IgD-negative memory B cell (primary cell): ENCODE results near the gene C11orf21. TPM values are rescaled to one million over a fixed set of nuclear protein-coding genes. Genes with fewer than 3 reads are reported as not detected.
A peak's percentile ranks its signal among the peaks of the same experiment; 100 is the strongest.

Experiments
- H3K27ac Mint-ChIP-seq, 3 donors: one replicate each; pipeline ENCODE4 v1.8.0; 2020 to 2022; ENCODE audit warnings: mild to moderate bottlenecking in 3 of 3, mixed read lengths in 3 of 3, moderate library complexity in 1 of 3
- H3K27me3 Mint-ChIP-seq: one replicate; pipeline ENCODE4 v1.8.0; 2021; ENCODE audit warnings: mixed read lengths
- H3K36me3 Mint-ChIP-seq: one replicate; pipeline ENCODE4 v1.8.0; 2020; ENCODE audit warnings: mild to moderate bottlenecking, mixed read lengths
- H3K4me1 Mint-ChIP-seq, 3 donors: one replicate each; pipeline ENCODE4 v1.8.0; 2020 to 2022; ENCODE audit warnings: mixed read lengths in 3 of 3, mild to moderate bottlenecking in 1 of 3
- H3K4me3 Mint-ChIP-seq, 4 donors: one replicate each; pipeline ENCODE4 v1.8.0; 2020 to 2022; ENCODE audit warnings: mild to moderate bottlenecking in 4 of 4, mixed read lengths in 4 of 4, moderate library complexity in 3 of 4
- H3K9me3 Mint-ChIP-seq, 3 donors: one replicate each; pipeline ENCODE4 v1.8.0; 2020 to 2021; ENCODE audit warnings: mixed read lengths in 3 of 3, mild to moderate bottlenecking in 1 of 3
- polyA plus RNA-seq: library from polyadenylated mRNA; unstranded; fragments of 300-500 nt; fragmentation: Illumina TruSeq; gene quantifications from one replicate; pipeline ENCODE4 v1.2.3, GENCODE V29; 2021

Gene C11orf21
- polyA plus RNA-seq, 1 donor from 2014 or later, result 6.2 TPM

GRCh38 chr11:2306877-2307500 is 5.3 kb upstream of the C11orf21 start:
- Mint-ChIP-seq H3K4me3 (no peak overlapping the region), H3K9me3 (no peaks in the 10 kb centered on the region), H3K27ac (no peak overlapping the region), H3K27me3 (no peaks in the 10 kb centered on the region), H3K4me1 (peaks cover 0 to 20% (median 12%) of the 10 kb centered on the region in 3 donors), H3K36me3 (no peaks in the 10 kb centered on the region)

- Mint-ChIP-seq H3K36me3 (no peaks in the 10 kb centered on the region), H3K4me1 (peaks cover 0 to 20% (median 16%) of the 10 kb centered on the region in 3 donors), H3K4me3 (peak overlapping the region in 1 of 4 donors; percentile 1), H3K9me3 (no peaks in the 10 kb centered on the region), H3K27me3 (no peaks in the 10 kb centered on the region), H3K27ac (peak overlapping the region in 1 of 3 donors; percentile 83)
Measured at GRCh38 chr11:2306452-2306823, 4.7 kb upstream of the C11orf21 start.

- Mint-ChIP-seq H3K9me3 (no peaks in the 10 kb centered on the region), H3K4me1 (peaks cover 0 to 19% (median 18%) of the 10 kb centered on the region in 3 donors), H3K27ac (peak overlapping the region in 1 of 3 donors; percentile 83), H3K4me3 (peak overlapping the region in 3 of 4 donors; percentile 14 to 69 (median 21)), H3K36me3 (no peaks in the 10 kb centered on the region), H3K27me3 (no peaks in the 10 kb centered on the region)
Measured at GRCh38 chr11:2305788-2306451, 4.2 kb upstream of the C11orf21 start.

- H3K4me1 Mint-ChIP-seq, result peaks cover 0 to 19% (median 18%) of the 10 kb centered on the region in 3 donors
- H3K36me3 Mint-ChIP-seq, result no peaks in the 10 kb centered on the region
- H3K27me3 Mint-ChIP-seq, result no peaks in the 10 kb centered on the region
- H3K9me3 Mint-ChIP-seq, result no peaks in the 10 kb centered on the region
- no peak overlapping the region for H3K27ac Mint-ChIP-seq
- H3K4me3 Mint-ChIP-seq, result peak overlapping the region; percentile 14 to 69 (median 25)
Measured at GRCh38 chr11:2305140-2305778, 3.5 kb upstream of the C11orf21 start.

GRCh38 chr11:2304506-2305139 is 2.9 kb upstream of the C11orf21 start:
- Mint-ChIP-seq H3K4me1 (peaks cover 0 to 20% (median 19%) of the 10 kb centered on the region in 3 donors), H3K27me3 (no peaks in the 10 kb centered on the region), H3K4me3 (peak overlapping the region in 1 of 4 donors; percentile 60), H3K27ac (no peak overlapping the region), H3K36me3 (no peaks in the 10 kb centered on the region), H3K9me3 (no peaks in the 10 kb centered on the region)

GRCh38 chr11:2303627-2304505 is 2.1 kb upstream of the C11orf21 start:
- H3K27me3 Mint-ChIP-seq, result no peaks in the 10 kb centered on the region
- H3K4me1 Mint-ChIP-seq, result peaks cover 0 to 24% (median 22%) of the 10 kb centered on the region in 3 donors

GRCh38 chr11:2302896-2303626 is 1.3 kb upstream of the C11orf21 start:
- Mint-ChIP-seq H3K4me1 (peaks cover 0 to 25% (median 24%) of the 10 kb centered on the region in 3 donors), H3K27me3 (no peaks in the 10 kb centered on the region), H3K36me3 (no peaks in the 10 kb centered on the region), H3K4me3 (peak overlapping the region; percentile 79 to 90 (median 86)), H3K27ac (peak overlapping the region in 2 of 3 donors; percentile 57 to 88), H3K9me3 (no peaks in the 10 kb centered on the region)

More at GRCh38 chr11:2303627-2304505, 2.1 kb upstream of the C11orf21 start:
- H3K9me3 Mint-ChIP-seq, result no peaks in the 10 kb centered on the region
- peak overlapping the region in 2 of 4 donors; percentile 9 to 89 for H3K4me3 Mint-ChIP-seq
- no peaks in the 10 kb centered on the region for H3K36me3 Mint-ChIP-seq
- H3K27ac Mint-ChIP-seq, result no peak overlapping the region

- peaks cover 5 to 27% (median 25%) of the 10 kb centered on the region in 3 donors for H3K4me1 Mint-ChIP-seq
- peak overlapping the region in 2 of 3 donors; percentile 57 to 88 for H3K27ac Mint-ChIP-seq
- H3K9me3 Mint-ChIP-seq, result no peaks in the 10 kb centered on the region
- H3K36me3 Mint-ChIP-seq, result no peaks in the 10 kb centered on the region
- peak overlapping the region; percentile 79 to 97 (median 90) for H3K4me3 Mint-ChIP-seq
- H3K27me3 Mint-ChIP-seq, result no peaks in the 10 kb centered on the region
Measured at GRCh38 chr11:2302306-2302895, 683 bp upstream of the C11orf21 start.

- H3K27ac Mint-ChIP-seq, result peak overlapping the region; percentile 85 to 93 (median 90)
- peaks cover 7 to 26% (median 23%) of the 10 kb centered on the region in 3 donors for H3K4me1 Mint-ChIP-seq
- H3K9me3 Mint-ChIP-seq, result no peaks in the 10 kb centered on the region
- peak overlapping the region; percentile 79 to 97 (median 90) for H3K4me3 Mint-ChIP-seq
- H3K27me3 Mint-ChIP-seq, result no peaks in the 10 kb centered on the region
- H3K36me3 Mint-ChIP-seq, result no peaks in the 10 kb centered on the region
Measured at GRCh38 chr11:2300936-2301630, 635 bp downstream of the C11orf21 start.

- Mint-ChIP-seq H3K36me3 (no peaks in the 10 kb centered on the region), H3K4me1 (peaks cover 7 to 20% (median 20%) of the 10 kb centered on the region in 3 donors), H3K9me3 (no peaks in the 10 kb centered on the region), H3K27me3 (no peaks in the 10 kb centered on the region), H3K27ac (peak overlapping the region; percentile 85 to 93 (median 90)), H3K4me3 (peak overlapping the region; percentile 79 to 97 (median 90))
Measured at GRCh38 chr11:2300290-2300935, 1.3 kb downstream of the C11orf21 start.

GRCh38 chr11:2299773-2300172 is 1.9 kb downstream of the C11orf21 start:
- Mint-ChIP-seq H3K4me3 (peak overlapping the region; percentile 30 to 92 (median 60)), H3K27ac (peak overlapping the region in 2 of 3 donors; percentile 59 to 62), H3K9me3 (no peaks in the 10 kb centered on the region), H3K27me3 (no peaks in the 10 kb centered on the region), H3K4me1 (peaks cover 7 to 17% (median 17%) of the 10 kb centered on the region in 3 donors), H3K36me3 (no peaks in the 10 kb centered on the region)
